Prostate gland (tissue), 2 donors: ENCODE measurements around the gene TENT5A. TPM values are rescaled to one million over a fixed set of nuclear protein-coding genes. Genes with fewer than 3 reads are reported as not detected.

Experiments
- DNase-seq: peaks from one replicate; pipeline ENCODE4 v3.0.0-alpha.2; 2019; ENCODE audit warnings: low spot score
- H3K27ac ChIP-seq, 2 donors: fragments of 200-600 bp; sonication (generic); 2 replicates each; pipeline ENCODE4 v1.5.1; 2017 to 2019
- H3K27me3 ChIP-seq: fragments of 200-600 bp; sonication (generic); replicated peaks from 2 replicates; pipeline ENCODE4 v1.5.1; 2019; ENCODE audit not compliant: insufficient read depth
- H3K36me3 ChIP-seq, 2 donors: fragments of 200-600 bp; sonication (generic); 1 replicate in 1 of 2; 2 replicates in 1 of 2; pipeline versions ENCODE4 v1.5.1 to v1.8.1; 2017 to 2019
- H3K4me1 ChIP-seq: fragments of 200-600 bp; sonication (generic); replicated peaks from 2 replicates; pipeline ENCODE4 v1.5.1; 2019
- H3K4me3 ChIP-seq, 2 donors: fragments of 200-600 bp; sonication (generic); 2 replicates each; pipeline ENCODE4 v1.5.1; 2017 to 2019
- H3K9me3 ChIP-seq: fragments of 200-600 bp; sonication (generic); 2 replicates; pipeline ENCODE4 v1.5.1; 2017
- POLR2A ChIP-seq: fragments of 450-650 bp; IDR thresholded peaks from one replicate; pipeline ENCODE4 v1.6.1; 2016; ENCODE audit warnings: antibody characterized with exemption, mild to moderate bottlenecking
- POLR2AphosphoS5 ChIP-seq: sonication (generic); formaldehyde crosslinking; IDR thresholded peaks from one replicate; pipeline ENCODE4 v1.6.1; 2017; ENCODE audit warnings: antibody characterized with exemption
- WGBS: methylation state at CpG from one replicate; pipeline ENCODE4 v1.1.5; 2018; 5-methylcytosine and 5-hydroxymethylcytosine counted together
- intact Hi-C: fragments of 100-400 bp; cut with DNase I; formaldehyde crosslinking; loops from one replicate; pipeline ENCODE4 v1.14.2; 2022
- total RNA-seq, 2 donors: library from RNA; depleted of rRNA; stranded (reverse); fragments of >200 nt; gene quantifications; one replicate each; pipeline ENCODE4 v1.1.0, GENCODE V29; 2016
- TF ChIP-seq, protein P1 (sequence below), 4 experiments: fragments of 200-600 bp in 2 of 4; fragments of 450-650 bp in 2 of 4; sonication (generic) in 2 of 4; IDR thresholded peaks; 1 replicate in 3 of 4; 2 replicates in 1 of 4; pipeline ENCODE4 v1.5.1; 2016 to 2019; ENCODE audit warnings: antibody characterized with exemption in 4 of 4, mild to moderate bottlenecking in 2 of 4, moderate library complexity in 2 of 4

TENT5A gene
- total RNA-seq, 2 donors from 2014 or later, result 11.9 to 12.0 TPM

DNA sequence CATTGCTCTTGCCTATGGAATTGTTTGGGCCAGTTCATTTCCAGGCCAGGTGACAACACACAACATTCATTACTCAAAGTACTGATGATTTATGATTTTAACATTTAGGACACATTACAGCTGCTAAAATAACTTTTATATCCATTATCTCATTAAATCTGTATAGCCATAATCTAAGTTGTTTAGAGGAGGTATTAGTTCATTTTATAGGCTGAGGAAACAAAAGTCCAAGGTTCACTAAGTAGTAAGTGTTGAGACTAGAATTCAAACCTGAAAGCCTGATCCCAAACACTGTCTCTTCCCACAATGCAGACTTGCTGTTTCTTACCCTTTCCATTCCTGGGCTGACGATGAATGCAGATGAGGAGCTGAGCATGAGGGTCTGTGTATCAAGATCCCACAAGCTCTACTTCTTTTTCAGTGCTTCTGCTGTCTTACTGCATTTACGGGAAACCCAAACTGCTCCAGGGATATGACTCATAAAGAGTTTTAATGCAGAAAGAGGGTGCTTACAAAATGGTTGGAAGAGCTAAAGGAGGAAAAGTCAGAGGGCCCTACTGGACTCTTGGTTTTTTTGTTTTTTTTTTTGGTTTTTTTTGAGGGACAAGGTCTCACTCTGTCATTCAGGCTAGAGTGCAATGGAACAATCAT is 17.9 kb downstream of the TENT5A start:
- Histone ChIP-seq H3K36me3 (no peaks in the 10 kb centered on the region), H3K4me1 (no peaks in the 10 kb centered on the region), H3K9me3 (no peaks in the 10 kb centered on the region), H3K27me3 (no peaks in the 10 kb centered on the region), H3K27ac (no peak overlapping the region), H3K4me3 (no peak overlapping the region)
- intact Hi-C loops, result no loop called here
- DNase-seq, result no peak
- 93% methylated on average over 2 of the region's 2 CpGs for WGBS
- TF ChIP-seq POLR2AphosphoS5, result no peak

DNA sequence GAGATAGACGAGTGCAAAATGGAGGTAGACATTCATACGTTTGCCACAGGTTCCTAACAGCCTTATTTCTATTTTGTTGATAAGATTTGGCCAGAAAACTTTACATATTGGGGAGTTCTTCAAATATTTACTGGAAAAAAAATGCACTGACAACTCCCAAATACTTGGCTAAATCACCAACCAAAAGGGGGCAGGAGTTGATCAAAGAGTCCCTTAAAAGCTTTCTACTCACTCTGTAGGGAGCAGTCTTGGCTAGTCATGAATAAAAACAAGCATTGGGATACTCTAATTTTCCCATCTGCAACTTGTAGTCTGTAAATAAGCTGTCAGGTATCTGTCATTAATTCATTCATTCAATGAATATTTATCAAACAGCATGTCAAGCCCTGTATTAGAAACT is 18.4 kb downstream of the TENT5A start:
- intact Hi-C loops, result no loop called here
- no peak for TF ChIP-seq POLR2A
- TF ChIP-seq, protein P1, sequence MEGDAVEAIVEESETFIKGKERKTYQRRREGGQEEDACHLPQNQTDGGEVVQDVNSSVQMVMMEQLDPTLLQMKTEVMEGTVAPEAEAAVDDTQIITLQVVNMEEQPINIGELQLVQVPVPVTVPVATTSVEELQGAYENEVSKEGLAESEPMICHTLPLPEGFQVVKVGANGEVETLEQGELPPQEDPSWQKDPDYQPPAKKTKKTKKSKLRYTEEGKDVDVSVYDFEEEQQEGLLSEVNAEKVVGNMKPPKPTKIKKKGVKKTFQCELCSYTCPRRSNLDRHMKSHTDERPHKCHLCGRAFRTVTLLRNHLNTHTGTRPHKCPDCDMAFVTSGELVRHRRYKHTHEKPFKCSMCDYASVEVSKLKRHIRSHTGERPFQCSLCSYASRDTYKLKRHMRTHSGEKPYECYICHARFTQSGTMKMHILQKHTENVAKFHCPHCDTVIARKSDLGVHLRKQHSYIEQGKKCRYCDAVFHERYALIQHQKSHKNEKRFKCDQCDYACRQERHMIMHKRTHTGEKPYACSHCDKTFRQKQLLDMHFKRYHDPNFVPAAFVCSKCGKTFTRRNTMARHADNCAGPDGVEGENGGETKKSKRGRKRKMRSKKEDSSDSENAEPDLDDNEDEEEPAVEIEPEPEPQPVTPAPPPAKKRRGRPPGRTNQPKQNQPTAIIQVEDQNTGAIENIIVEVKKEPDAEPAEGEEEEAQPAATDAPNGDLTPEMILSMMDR (IDR thresholded peaks at IDR 0.05), result no peak
- no peak for TF ChIP-seq POLR2AphosphoS5
- 82% methylated on average over 2 of the region's 2 CpGs for WGBS
- no peak overlapping the region for H3K27ac ChIP-seq
- no peaks in the 10 kb centered on the region for H3K27me3 ChIP-seq
- H3K9me3 ChIP-seq, result no peaks in the 10 kb centered on the region
- no peak overlapping the region for H3K4me3 ChIP-seq
- H3K36me3 ChIP-seq, result no peaks in the 10 kb centered on the region
- DNase-seq, result no peak
- H3K4me1 ChIP-seq, result no peaks in the 10 kb centered on the region

DNA sequence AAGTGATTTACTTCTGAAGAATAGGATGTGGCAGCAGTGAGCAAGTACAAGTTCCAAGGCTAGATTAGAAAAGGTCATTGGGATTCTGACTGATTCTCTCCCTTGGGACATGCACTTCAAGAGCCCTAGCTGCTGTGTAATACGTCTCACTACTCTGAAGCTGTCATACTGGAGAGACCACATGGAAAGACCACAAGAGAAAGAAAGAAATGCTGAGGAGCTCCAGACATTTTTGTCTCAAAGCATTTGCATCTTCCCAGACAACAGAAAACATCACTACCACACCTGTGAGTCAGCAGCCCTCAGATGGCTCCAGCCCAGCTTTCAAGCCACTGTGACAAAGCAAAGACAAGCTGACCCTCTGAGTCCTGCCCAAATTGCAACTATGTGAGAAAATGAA is 20.7 kb downstream of the TENT5A start:
- H3K36me3 ChIP-seq, result no peaks in the 10 kb centered on the region
- intact Hi-C loops, result no loop called here
- 73% methylated on average over 1 of the region's 1 CpG for WGBS

DNA sequence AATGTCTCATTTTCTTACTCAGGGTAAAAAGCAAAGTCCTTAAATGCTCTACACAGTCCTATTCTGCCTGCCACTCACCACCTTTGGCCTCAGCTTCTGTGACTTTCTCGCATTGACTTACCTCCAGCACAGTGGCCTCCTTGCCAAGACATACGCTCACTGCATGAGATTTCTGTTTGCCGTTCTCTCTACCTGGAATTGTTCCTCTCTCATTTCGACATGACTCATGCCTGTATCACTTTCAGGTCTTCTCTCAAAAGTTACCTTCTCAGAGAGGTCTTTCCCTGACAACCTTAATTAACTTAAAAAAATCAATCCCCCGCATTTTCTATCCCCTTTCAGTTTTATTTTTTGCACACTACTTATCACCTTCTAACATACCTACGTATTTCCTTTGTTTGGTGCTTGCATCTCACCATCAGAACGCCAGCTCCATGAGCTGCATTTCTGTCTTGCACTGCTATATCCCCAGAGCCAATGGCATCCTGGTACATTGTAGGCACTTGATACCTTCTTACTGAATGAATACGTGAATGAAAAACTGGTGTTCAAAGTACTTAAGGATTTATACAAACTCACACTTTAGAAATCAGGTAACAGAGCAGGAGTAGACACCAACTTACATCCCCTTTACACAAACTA is 24.5 kb downstream of the TENT5A start:
- Histone ChIP-seq H3K9me3 (no peaks in the 10 kb centered on the region), H3K27me3 (no peaks in the 10 kb centered on the region), H3K27ac (no peak overlapping the region), H3K4me1 (no peaks in the 10 kb centered on the region), H3K36me3 (no peaks in the 10 kb centered on the region), H3K4me3 (no peak overlapping the region)
- intact Hi-C loops, result no loop called here
- TF ChIP-seq, protein P1 (IDR thresholded peaks at IDR 0.05), result no peak
- no peak for TF ChIP-seq POLR2A
- WGBS, result 83% methylated on average over 8 of the region's 8 CpGs
- DNase-seq, result no peak

More for the DNA sequence above, 20.7 kb downstream of the TENT5A start:
- no peak for DNase-seq
- no peaks in the 10 kb centered on the region for H3K27me3 ChIP-seq
- TF ChIP-seq POLR2AphosphoS5, result no peak
- TF ChIP-seq, protein P1 (IDR thresholded peaks at IDR 0.05), result no peak
- TF ChIP-seq POLR2A, result no peak
- H3K4me1 ChIP-seq, result no peaks in the 10 kb centered on the region
- H3K4me3 ChIP-seq, result no peak overlapping the region
- no peaks in the 10 kb centered on the region for H3K9me3 ChIP-seq
- H3K27ac ChIP-seq, result no peak overlapping the region

DNA sequence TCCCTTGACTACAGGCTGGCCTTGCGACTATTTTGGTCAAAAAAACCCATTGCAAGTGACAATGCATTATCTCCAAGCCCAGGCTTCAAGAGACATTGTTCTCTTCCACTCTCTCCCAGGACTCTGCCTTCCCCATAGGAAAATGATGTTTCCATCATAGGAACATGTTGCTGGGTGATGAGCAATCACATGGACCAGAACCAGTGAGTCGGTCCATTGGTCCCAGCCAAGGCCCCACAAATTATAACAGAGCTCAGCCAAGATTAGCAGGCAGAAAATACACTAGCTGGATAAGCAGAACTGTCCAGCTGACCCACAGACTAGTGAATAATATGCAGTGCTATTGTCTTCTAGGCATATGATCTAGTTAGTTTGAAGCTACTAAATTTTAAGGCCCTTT is 27.4 kb downstream of the TENT5A start:
- intact Hi-C loops, result no loop called here
- no peaks in the 10 kb centered on the region for H3K9me3 ChIP-seq
- no peak overlapping the region for H3K4me3 ChIP-seq
- 89% methylated on average over 2 of the region's 2 CpGs for WGBS
- no peaks in the 10 kb centered on the region for H3K36me3 ChIP-seq
- TF ChIP-seq, protein P1 (IDR thresholded peaks at IDR 0.05), result no peak
- TF ChIP-seq POLR2AphosphoS5 (no peak), POLR2A (no peak)
- no peak for DNase-seq
- no peaks in the 10 kb centered on the region for H3K27me3 ChIP-seq
- no peak overlapping the region for H3K27ac ChIP-seq
- no peaks in the 10 kb centered on the region for H3K4me1 ChIP-seq
